HG03025 (cell line): Measurements from ENCODE around the gene PTS.

Experiments
- ATAC-seq: cut with Tn5 transposase; IDR thresholded peaks from one replicate; pipeline ENCODE4 v1.9.1; 2021; ENCODE audit warnings: mild to moderate bottlenecking, moderate library complexity; ENCODE audit not compliant: unreplicated experiment, low FRiP score

The PTS gene

DNA sequence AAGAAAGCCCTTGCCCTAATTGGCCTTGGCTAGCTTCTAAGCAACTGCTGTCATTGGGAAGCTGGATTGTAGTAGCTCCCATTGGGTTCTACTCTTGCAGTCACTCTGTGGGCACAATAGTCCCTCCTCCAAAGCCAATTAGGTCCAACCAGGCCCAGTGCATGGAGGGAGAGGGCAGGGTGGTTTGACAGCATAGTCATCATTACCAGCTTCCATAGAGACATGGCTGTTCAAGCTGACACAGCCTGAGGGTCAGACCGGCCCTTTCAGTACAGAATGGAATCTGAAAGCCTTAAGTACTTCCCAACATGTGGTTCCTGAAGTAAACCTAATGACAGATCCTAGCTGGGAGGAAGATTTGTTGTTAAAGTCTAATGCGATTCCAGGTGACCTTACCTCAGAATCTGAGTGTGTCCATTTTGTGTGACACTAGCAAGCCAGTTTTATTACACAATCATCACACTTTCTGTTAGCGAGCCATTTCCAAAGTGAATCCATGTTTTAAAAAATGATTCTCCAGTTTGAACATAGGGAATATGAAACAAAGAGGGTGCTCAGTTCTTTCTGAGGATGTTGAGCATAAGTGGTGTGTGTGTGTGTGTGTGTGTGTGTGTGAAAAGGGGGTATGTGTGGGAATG lies 27.5 kb downstream of the PTS start:
- no peak for ATAC-seq

DNA sequence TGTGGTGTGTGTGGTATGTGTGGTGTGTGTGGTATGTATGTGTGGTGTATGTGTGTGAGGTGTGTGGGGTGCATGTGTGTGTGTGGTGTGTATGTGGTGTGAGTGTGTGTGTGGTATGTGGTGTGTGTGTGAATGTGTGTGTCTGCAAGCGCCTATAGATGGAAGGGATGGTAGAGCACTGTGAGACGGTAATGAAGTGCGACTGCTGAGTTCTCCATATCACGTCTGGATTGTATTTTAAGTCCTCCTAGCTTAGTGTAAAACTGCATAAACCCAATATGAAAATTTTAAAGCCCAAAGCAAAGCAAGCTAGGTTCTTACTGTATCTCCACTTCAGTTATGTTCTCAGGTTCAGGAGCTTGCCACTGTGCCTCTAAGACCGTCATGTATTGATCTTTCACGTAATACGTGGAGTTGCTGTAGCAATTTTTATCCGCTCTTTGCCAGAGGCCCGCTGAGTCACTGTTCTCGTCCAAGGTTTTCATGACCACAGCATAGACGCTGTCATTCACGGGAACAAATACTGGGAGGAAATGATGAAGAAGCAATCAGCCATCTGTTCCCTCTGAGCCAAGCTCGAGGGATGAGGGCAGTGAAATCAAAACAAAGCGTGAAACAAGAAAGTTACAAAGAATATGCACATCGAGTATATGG lies 29.0 kb downstream of the PTS start:
- no peak for ATAC-seq

DNA sequence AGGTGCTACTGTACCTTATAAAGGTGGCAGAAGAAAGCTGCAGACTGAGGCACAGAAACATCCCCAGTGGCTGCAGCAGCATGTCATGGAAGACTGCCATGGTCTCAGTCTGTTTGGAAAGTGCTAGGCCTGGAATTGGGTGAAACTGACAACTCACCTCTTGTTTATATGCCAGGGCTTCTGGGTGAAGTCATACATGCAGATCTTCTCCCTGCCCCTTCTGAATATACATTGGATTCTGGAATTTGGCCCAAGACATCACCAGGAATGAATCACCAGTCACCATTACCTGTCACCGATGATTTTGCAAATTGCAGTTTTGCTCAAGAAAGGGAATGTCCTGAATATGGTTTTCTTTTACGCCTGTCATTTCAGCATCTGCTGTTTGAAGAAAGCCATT lies 34.3 kb downstream of the PTS start, which contains the start of gene PLET1:
PLET1 (minus strand) TSS at position 371 of the 400 bp plus-strand sequence; CDS start at position 100, 271 bp downstream.
- no peak for ATAC-seq

DNA sequence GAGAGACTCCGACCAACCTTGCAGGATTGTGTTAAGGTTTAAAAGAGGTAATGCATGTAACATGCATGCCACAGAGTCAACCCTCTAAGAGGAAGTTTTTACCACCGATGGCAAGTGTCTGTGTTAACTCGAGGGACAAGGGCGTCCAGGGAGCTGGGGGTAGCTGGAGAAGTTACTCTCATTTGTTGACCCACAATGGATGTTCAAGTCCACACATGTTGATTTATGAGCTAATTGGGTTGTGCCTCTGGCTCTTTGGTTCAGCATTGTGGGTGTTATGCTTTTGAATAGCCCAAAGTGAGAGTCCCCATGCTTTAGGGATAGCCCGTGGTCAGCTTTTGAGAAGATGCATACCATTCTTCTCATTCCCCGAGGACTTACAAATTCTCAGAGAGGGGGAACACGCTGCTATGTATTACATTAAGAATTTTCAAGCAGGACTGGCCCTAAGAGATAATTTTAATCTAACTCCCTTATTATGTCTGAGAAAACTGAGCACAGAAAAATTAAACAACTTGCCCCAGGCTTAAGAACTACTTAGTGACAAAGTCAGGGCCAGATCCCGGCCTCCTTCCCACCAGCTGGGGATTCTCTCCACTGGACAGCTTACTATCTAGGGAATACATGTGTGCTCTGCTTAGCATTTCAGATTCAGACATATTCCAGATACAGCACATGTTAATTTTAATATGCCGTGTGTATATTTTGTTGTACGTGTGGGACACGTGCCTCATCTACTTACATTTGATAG lies 39.6 kb downstream of the PTS start:
- ATAC-seq, result no peak

DNA sequence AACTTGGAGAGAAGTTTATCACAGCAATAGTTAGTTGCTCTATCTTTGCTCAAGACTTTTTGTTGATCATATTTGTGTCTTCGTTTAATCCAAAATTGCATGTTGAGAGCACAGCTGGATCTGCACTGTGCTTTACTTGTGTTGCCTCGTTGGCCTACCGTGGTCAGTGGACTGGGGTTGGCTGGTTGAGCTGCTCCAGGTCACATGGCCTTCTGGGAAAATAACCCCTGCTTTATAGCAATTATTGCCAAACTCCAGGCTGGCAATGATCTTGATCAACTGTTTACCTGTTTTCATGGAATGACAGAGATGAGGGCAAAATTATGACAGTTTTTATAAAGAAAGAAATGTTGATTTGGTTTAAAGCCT lies 40.2 kb downstream of the PTS start:
- no peak for ATAC-seq

DNA sequence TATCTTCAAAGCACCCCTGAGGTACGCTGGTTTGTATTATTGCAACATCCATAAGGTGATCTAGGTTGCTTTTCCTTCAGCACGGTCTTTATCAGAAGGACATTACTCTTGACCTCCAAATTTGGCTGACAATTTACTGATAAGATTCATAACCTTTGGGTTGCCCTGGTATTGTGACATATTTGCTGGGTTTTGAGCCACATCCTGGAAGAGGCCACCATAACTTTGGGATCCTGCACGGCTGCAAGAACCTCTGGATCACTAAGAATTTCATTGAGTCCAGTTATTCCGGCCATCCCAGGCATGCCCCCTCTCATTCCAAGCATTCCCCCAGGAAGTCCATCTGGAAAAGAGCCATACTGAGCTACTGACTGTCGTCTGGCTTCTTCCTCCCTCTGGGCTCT lies 41.0 kb downstream of the PTS start:
- ATAC-seq, result no peak

DNA sequence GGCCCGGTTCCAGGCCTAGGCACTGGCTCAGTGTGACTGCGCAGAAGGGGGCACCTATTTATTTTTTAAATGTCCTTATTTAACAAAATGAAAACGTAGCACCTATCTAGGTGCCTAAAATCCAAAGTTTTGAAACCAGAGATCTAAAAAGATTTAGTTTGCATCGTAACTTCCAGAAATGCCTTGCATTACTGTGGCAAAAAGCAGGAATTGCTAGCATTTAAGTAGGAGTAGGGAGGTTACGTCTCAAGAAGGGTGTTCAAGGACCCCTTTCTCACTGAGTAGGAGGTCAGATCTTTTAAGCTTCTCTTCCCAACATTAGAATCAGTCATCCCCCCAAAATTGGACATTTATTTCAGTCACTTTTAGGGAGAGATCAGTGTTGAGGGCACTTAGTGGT lies 42.2 kb downstream of the PTS start:
- no peak for ATAC-seq

DNA sequence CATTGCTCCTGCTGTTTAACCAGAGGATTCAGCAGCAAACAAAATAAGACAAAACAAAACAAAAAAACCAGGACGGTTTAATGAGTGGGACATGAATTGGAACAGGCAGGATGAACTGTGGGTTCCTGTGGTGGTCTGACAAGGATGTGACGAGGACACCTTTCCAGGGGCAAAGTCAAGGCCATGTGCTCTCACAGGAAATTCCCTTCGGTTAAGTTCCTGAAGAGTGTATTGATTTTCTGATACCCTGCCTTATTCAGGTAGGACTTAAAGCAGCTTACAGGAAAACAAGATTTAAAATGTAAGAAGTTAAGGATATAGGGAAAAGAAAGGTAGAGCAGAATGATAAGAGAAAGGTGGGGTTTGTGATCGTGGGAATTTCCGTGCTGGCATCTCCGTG lies 42.9 kb downstream of the PTS start:
- no peak for ATAC-seq

DNA sequence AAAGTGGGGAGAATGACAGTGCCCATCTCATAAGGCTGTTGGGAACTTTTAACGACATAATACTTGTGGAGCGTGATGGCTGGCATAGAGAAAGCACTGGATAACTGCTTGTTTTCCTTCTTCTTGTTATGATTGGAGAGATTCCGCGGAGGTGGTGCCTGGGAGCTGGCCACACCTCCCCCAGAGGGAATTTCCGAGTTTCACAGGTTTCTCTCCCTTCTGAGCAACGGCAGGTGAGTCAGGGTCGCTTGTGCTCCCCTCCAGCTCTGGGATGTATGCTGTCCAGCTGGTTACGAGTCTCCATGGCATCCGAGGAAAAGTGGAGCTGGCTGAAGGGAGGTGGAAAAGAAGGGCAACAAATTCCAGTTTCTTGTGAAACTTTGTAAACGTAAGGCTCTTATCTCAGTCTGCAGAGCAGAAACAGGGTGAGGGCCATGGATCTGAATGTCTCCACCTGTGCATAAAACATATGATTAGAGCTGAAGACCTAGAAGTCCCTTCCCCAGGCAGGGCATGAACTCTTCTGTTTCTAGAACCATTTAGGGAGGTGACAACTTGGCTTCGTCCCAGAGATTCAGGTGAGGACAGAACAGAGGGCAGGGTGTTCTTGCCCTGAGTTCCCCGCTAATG lies 44.4 kb downstream of the PTS start:
- no peak for ATAC-seq

DNA sequence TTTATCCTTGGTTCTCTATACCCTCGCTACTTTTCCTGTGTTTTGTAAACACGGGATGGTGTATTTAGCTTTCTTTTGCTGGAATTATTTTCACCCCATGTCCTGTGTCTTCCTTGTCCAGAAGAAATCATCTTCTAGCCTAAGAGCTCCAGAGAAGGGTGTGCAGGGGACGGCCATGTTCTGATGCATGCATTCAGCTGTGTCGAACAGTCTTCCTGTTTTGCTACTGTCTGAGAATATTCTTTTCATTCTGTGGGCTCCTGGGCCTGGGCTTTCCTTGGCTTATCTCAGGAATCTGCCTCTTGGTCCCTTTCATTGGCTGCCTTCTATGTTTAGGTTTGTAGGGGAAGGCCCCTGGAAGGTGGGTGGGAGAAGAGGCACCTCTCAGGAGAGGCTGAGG lies 45.0 kb downstream of the PTS start:
- no peak for ATAC-seq

DNA sequence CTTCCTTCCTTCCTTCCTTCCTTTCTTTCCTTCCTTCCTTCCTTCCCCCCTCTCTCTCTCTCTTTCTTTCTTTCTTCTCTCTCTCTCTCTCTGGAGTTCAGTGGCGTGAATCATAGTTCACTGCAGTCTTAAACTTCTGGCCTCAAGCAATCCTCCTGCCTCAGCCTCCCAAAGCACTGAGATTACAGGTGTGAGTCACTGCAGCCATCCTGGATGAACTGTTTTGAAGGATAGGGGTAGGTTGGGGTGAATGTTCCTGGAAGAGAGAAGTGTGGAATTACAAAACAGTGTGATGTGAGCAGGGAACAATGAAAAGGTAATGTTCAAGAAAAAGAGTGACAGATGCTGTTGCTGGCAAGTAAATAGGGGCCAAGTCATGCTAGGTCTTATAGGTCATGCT lies 46.8 kb downstream of the PTS start:
- ATAC-seq, result no peak

DNA sequence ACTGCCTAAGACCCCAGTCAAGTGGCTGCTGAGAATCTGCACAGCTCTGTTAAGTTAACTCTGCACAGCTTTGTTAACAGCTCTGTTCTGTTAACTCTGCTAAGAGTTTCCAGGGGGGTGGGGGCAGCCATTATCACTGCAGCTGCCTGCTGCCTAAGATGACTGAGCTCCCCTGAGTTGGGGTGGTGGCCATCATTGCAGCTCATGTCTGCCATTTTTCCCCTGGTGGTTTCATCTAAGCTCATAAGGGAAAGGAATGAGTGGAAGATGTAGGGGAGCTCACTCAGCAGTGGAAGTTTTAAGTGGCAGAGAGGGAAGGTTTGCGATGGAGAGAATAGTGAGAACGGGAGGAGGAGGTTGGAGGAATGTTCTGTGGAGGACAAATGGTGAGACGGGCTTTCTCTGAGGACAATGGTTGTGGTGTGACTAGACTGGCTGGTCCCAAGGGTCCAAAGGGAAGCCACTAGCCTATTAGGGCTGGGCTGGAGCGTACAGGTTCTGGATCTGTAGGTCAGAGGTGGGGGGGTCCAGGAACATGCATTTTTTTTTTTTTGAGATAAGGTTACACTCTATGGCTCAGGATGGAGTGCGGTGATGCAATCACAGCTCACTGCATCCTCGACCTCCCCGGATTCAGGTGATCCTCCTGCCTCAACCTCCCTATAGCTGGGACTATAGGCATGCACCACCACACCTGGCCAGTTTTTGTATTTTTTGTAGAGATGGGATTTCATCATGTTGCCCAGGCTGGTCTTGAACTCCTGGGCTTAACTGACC lies 48.0 kb downstream of the PTS start:
- ATAC-seq, result no peak

DNA sequence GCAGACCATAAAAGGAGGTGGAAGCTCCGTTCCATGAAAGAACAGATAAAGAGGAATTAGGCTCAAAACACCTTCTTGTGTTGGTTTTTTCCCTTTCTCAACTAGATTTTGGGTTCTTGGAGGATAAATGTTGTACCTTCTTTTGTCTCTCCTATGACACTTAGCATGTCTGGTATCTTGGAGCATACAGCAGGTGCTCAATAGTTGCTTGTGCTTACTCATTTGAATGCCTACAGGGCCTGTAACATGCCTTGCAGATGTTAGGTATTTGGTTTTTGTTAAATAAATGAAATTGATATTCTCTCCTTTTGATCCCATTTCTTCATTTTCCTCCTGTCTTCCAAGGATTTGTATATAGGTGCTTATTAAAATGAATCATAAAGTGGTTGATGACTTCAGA lies 50.8 kb downstream of the PTS start:
- no peak for ATAC-seq

DNA sequence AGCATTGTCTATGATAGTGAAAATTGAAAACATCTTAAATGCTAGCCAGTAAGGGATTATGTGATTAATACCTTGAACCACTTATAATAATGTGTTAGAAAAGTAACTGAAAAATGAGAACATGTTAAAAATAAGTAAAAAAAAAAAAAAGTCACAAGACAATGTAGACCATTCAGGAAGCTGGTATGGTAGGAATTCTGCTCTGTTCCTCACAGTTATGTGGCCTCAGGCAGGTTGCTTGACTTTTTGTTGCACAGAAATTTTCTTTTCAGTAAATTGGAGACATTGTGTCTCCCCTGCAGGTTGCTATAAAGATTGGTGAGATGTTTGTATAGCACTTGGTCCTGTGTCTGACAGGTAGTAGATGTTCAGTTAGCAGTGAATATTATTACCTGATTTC lies 51.7 kb downstream of the PTS start:
- ATAC-seq, result no peak

DNA sequence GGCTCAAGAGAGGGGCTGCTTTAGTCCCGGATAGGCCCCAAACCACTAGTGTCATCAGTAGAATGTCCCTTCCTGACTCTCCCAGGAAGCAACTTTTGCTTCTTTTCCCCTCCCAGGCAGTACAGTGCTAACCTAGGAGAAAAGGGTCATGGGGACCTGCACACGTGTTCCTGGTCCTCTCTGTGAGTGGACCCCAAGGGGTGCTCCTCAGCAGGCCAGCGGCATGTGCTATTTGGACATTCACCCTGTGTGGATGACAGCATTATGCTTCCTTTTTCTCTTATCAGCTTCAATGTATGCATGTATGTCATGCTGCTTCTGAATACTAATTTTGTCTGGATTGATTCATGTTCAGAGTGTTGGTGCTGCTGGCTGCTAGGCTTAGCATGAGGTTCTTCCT lies 52.6 kb downstream of the PTS start:
- ATAC-seq, result no peak

DNA sequence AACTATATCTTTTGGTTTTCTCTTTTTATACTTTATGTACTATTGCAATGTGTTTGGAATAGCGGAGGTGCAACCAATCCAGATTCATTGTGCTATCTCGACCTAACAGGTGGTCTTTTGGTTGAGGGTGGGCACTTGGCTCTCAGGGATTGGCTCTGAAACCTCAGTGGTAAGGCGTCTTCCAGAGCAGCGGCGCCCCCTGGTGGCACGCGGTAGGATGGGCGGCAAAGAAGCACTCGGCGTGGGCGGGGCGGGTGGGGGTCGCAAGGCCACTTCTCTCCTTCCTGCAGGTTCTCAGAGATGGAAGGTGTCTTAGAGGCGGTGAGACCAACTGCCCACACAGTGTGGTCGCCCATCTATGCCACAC lies 53.7 kb downstream of the PTS start:
- ATAC-seq, result peak; percentile 45

DNA sequence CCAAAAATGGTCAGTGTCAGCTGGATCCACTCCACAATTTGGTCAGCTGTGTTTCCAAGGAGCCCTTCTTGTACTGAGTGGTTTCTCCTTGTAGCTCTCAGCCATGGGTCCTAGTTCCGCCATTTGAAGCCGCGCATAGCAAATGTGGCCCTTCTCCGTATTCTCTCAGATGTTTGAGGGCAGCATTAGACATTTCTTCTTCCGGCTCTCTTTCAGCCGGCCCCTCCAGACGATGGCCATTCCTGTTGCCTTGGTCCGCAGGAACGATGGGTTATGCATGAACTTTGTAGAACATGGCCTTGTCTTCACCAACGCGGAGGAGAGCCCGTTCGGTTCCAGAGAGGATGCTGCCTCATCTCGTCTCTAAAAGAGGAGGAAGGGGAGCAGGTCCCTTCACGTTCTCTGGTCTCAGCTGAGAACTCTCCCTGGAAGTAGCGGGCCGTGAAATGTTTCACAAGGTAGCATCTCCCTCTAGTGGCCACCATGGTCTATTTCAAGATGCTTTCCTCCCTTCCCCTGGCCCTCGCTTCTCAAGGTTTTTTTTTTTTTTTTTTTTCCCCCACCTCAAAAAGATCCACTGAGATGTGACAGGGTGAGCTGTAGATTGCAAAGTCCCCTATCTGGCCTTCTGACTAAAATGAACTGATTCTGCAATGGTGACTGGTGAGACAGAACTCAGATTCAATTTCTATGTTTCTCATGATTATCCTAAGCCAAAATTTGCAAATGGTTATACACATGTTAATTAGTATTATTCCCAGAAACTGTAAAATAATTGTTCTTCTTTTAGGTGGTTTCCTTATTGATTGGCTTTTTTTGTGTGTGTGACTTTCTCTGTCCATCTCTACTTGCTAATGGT lies 54.3 kb downstream of the PTS start:
- ATAC-seq, result peak; percentile 66

DNA sequence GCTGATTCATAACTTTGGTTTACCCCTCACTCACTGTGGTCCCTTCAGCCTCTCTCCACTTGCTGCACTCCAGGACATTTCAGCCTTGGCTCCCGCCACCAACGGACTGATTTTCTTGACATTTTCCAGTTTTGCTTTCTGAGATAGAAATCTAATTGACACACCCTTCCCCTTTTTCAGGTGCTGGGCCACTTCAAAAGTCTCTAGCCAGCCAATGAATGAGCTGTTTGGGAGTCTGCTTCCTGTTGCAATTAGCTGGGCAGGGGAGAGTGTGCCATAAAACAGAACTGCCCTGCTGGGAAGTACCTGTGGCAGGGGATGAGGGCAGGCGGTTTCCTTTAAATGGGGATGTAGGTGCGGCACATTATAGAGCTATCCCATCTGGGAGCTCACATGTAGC lies 55.5 kb downstream of the PTS start:
- no peak for ATAC-seq
